Liver (tissue), 9 donors: Measurements from ENCODE around the gene ARID3B. TPM values are rescaled to one million over a fixed set of nuclear protein-coding genes. Genes with fewer than 3 reads are reported as not detected.

Experiments
- DNase-seq: peaks from one replicate; pipeline ENCODE4 v3.0.0-alpha.2; 2017; ENCODE audit warnings: low spot score
- H3K27ac ChIP-seq, 2 donors: one replicate each; pipeline ENCODE4 v1.7.0; 2013; ENCODE audit warnings: inconsistent platforms in 2 of 2, low read length in 2 of 2, control low read depth in 1 of 2, low read depth in 1 of 2, mild to moderate bottlenecking in 1 of 2
- H3K27me3 ChIP-seq, 4 donors: one replicate each; pipeline versions ENCODE4 v1.6.1 to v1.7.0; 2013; ENCODE audit warnings: low read length in 3 of 4, inconsistent platforms in 1 of 4, mild to moderate bottlenecking in 1 of 4, moderate library complexity in 1 of 4; ENCODE audit not compliant: control insufficient read depth in 4 of 4, insufficient read depth in 4 of 4
- H3K36me3 ChIP-seq, 4 donors: one replicate each; pipeline versions ENCODE4 v1.6.1 to v1.7.0; 2013; ENCODE audit warnings: low read length in 3 of 4, mild to moderate bottlenecking in 3 of 4, low read depth in 1 of 4, moderate library complexity in 1 of 4; ENCODE audit not compliant: control insufficient read depth in 4 of 4, insufficient read depth in 3 of 4
- H3K4me1 ChIP-seq, 4 donors: one replicate each; pipeline versions ENCODE4 v1.6.1 to v1.7.0; 2013; ENCODE audit warnings: low read length in 3 of 4, mild to moderate bottlenecking in 3 of 4, moderate library complexity in 1 of 4; ENCODE audit not compliant: control insufficient read depth in 4 of 4, insufficient read depth in 4 of 4
- H3K4me3 ChIP-seq, 3 donors: one replicate each; pipeline versions ENCODE4 v1.6.1 to v1.7.0; 2013; ENCODE audit warnings: low read length in 3 of 3, control low read depth in 1 of 3, low read depth in 1 of 3, mild to moderate bottlenecking in 1 of 3
- H3K9ac ChIP-seq, 2 donors: one replicate each; pipeline ENCODE4 v1.7.0; 2013; ENCODE audit warnings: low read length in 2 of 2, mild to moderate bottlenecking in 2 of 2, moderate library complexity in 2 of 2, control low read depth in 1 of 2, low read depth in 1 of 2
- H3K9me3 ChIP-seq, 4 donors: one replicate each; pipeline versions ENCODE4 v1.6.1 to v1.7.0; 2013; ENCODE audit warnings: low read length in 3 of 4; ENCODE audit not compliant: control insufficient read depth in 4 of 4
- CTCF ChIP-seq: fragments of 150-350 bp; IDR thresholded peaks from 2 replicates; pipeline ENCODE4 v1.5.1; 2017; ENCODE audit warnings: improper control_type of control experiment, low read depth, low read length; ENCODE audit not compliant: missing input control
- EGR1 ChIP-seq, 2 donors: IDR thresholded peaks; 2 replicates each; pipeline ENCODE4 v1.6.1; 2016 to 2018; ENCODE audit warnings: antibody characterized with exemption in 2 of 2, low read depth in 2 of 2
- FOXA1 ChIP-seq: IDR thresholded peaks from 2 replicates; pipeline ENCODE4 v1.6.1; 2016; ENCODE audit warnings: antibody characterized with exemption
- HNF4A ChIP-seq, 2 donors: conservative IDR thresholded peaks; 2 replicates each; pipeline ENCODE4 v1.6.1; 2016; ENCODE audit warnings: antibody characterized with exemption in 2 of 2, mild to moderate bottlenecking in 2 of 2
- HNF4G ChIP-seq: IDR thresholded peaks from 2 replicates; pipeline ENCODE4 v1.6.1; 2016; ENCODE audit warnings: antibody characterized with exemption
- JUND ChIP-seq, 2 donors: IDR thresholded peaks; 2 replicates each; pipeline ENCODE4 v1.6.1; 2016; ENCODE audit warnings: antibody characterized with exemption in 2 of 2
- NR2F2 ChIP-seq: IDR thresholded peaks from 2 replicates; pipeline ENCODE4 v1.6.1; 2016; ENCODE audit warnings: antibody characterized with exemption
- RAD21 ChIP-seq, 2 donors: IDR thresholded peaks; 2 replicates each; pipeline ENCODE4 v1.6.1; 2016; ENCODE audit warnings: antibody characterized with exemption in 2 of 2, mild to moderate bottlenecking in 2 of 2
- REST ChIP-seq: IDR thresholded peaks from 2 replicates; pipeline ENCODE4 v1.6.1; 2016; ENCODE audit warnings: antibody characterized with exemption, mild to moderate bottlenecking
- RXRA ChIP-seq, 2 donors: IDR thresholded peaks; 2 replicates each; pipeline ENCODE4 v1.6.1; 2017 to 2018; ENCODE audit warnings: antibody characterized with exemption in 2 of 2, mild to moderate bottlenecking in 1 of 2
- SP1 ChIP-seq: IDR thresholded peaks from 2 replicates; pipeline ENCODE4 v1.6.1; 2018; ENCODE audit warnings: antibody characterized with exemption, mild to moderate bottlenecking
- TAF1 ChIP-seq: conservative IDR thresholded peaks from 2 replicates; pipeline ENCODE4 v1.6.1; 2016; ENCODE audit warnings: antibody characterized with exemption, mild to moderate bottlenecking
- ZBTB33 ChIP-seq: IDR thresholded peaks from 2 replicates; pipeline ENCODE4 v1.6.1; 2016; ENCODE audit warnings: antibody characterized with exemption
- WGBS: extraction: QIAGEN DNeasy Blood & Tissue Kit; methylation state at CpG from one replicate; pipeline ENCODE4 v1.1.7; 2013; 5-methylcytosine and 5-hydroxymethylcytosine counted together
- polyA plus RNA-seq, 2 donors: library from polyadenylated mRNA; stranded (reverse) in 1 of 2; unstranded in 1 of 2; fragments of 200-250 nt in 1 of 2; fragments of >200 nt in 1 of 2; fragmentation: Nextera tagmentation in 1 of 2; extraction: Ambion mirVana in 1 of 2; gene quantifications; one replicate each; pipeline versions ENCODE4 v1.2.1 to v1.2.3, GENCODE V29; 2013 to 2015
- total RNA-seq, 2 donors: library from RNA; depleted of rRNA; stranded (reverse); fragments of >200 nt; gene quantifications; one replicate each; pipeline ENCODE4 v1.2.3, GENCODE V29; 2014
- TF ChIP-seq, protein P1 (sequence below): IDR thresholded peaks from 2 replicates; pipeline ENCODE4 v1.6.1; 2016; ENCODE audit warnings: antibody characterized with exemption
- TF ChIP-seq, protein P2 (sequence below): IDR thresholded peaks from 2 replicates; pipeline ENCODE4 v1.6.1; 2016; ENCODE audit warnings: antibody characterized with exemption
- donor health status: healthy.
- donor health status: healthy.
- donor health status: healthy.
- donor health status: healthy.
- donor health status: healthy.

The ARID3B gene
- total and polyA plus RNA-seq, 4 donors, result 1.4 to 6.6 (median 2.7) TPM

DNA sequence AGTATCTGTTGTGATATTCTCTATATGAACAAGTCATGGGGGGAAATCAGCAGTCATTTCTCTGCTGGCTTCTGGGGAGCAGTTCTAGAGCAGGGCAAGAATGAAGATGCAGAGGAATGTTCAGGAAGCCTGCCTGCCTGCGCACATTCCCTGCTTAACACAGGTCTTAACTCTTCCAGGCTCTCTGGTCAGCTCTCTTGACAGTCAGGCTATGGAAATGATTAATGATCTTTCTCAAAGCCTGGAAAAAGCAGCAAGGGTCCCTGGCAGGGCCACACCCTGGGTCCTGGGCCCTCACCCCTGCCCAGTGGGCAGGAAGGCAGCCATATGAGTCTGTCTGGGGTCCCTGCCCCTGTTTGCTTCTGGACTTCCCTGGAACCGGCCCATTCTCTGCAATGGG is 43.2 kb downstream of the ARID3B start (continued):
- TF ChIP-seq RXRA (IDR thresholded peaks at IDR 0.05) (no peak), HNF4A (conservative IDR thresholded peaks at IDR 0.05) (no peak), CTCF (no peak), JUND (IDR thresholded peaks at IDR 0.05) (no peak)

- H3K36me3 ChIP-seq, result peaks cover 0 to 11% (median 6%) of the 10 kb centered on the region in 4 donors
- TF ChIP-seq, protein P1, sequence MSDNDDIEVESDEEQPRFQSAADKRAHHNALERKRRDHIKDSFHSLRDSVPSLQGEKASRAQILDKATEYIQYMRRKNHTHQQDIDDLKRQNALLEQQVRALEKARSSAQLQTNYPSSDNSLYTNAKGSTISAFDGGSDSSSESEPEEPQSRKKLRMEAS, result no peak
- TF ChIP-seq CTCF (no peak), HNF4A (conservative IDR thresholded peaks at IDR 0.05) (no peak), NR2F2 (no peak), REST (no peak), EGR1 (IDR thresholded peaks at IDR 0.05; ENCODE audit: low read depth in 2 of 2) (no peak), RAD21 (IDR thresholded peaks at IDR 0.05) (no peak), HNF4G (no peak), TAF1 (no peak), ZBTB33 (no peak), JUND (IDR thresholded peaks at IDR 0.05) (no peak), FOXA1 (no peak), SP1 (no peak)
- TF ChIP-seq, protein P2, sequence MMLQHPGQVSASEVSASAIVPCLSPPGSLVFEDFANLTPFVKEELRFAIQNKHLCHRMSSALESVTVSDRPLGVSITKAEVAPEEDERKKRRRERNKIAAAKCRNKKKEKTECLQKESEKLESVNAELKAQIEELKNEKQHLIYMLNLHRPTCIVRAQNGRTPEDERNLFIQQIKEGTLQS, result no peak
- no peaks in the 10 kb centered on the region for H3K9me3 ChIP-seq
- H3K4me3 ChIP-seq, result no peak overlapping the region
- H3K27me3 ChIP-seq, result no peaks in the 10 kb centered on the region
- no peak overlapping the region for H3K9ac ChIP-seq
- no peak for DNase-seq
- H3K27ac ChIP-seq, result no peak overlapping the region
- 93% methylated on average over 4 of the region's 4 CpGs for WGBS
- H3K4me1 ChIP-seq, result no peaks in the 10 kb centered on the region
These were observed 43.8 kb downstream of the ARID3B start for GRCh38 chr15:74584779-74585178.
